GM12891 (cell line): ENCODE results near the gene SNX32.

Experiments used
- POLR2A ChIP-seq: IDR thresholded peaks from 2 replicates; pipeline ENCODE4 v1.6.1; 2011; ENCODE audit warnings: low read depth, low read length, control low read depth
- TAF1 ChIP-seq: IDR thresholded peaks from 2 replicates; pipeline ENCODE4 v1.6.1; 2011; ENCODE audit warnings: low read depth, low read length, control low read depth

DNA sequence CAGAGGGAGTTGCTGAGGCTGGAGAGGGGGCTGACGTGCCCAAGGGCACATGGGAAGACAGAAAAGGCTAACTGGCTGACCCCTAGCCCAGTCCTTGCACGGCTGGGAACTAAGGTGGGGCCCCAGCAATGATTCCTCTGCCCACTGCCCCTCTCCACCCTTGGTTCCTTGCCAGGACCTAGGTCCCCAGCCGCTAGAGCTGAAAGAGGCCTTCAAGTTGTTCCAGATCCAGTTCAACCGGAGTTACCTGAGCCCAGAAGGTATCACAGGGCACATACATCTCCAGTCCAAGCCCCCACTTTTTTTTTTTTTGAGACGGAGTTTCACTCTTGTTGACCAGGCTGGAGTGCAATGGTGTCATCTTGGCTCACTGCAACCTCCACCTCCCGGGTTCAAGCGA, 46.3 kb downstream of the SNX32 start:
- TF ChIP-seq TAF1 (no peak), POLR2A (no peak)
